ENCODE data around the gene SMOC2.

Gene SMOC2

DNA sequence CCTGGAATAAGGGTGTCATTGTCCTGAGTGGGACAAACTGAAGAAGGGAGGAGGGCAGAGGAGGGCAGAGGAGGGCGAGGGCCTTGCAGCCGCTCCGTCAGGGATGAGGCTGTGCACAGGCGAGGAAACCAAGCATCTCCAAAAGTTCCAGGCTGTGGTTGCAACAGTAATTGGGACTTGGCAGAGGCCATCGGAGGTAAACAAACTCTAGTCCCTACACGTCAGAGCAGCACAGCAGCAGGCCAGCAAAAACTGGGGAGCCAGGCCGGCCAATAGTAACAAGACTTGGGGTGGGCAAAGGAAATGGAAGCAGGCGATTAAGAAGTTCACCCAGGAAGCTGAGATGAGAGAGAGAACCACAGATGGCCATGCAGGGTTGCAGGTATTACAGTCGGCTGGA lies 142.8 kb downstream of the SMOC2 start:
- H3K9ac ChIP-seq (ENCODE audit: low read length in 5 of 5): no peak overlapping the region
- no peak overlapping the region for H3K4me3 ChIP-seq (ENCODE audit: low read depth in 1 of 5, low read length in 5 of 5)
- H3K9me3 ChIP-seq (ENCODE audit: control insufficient read depth in 5 of 5, low read length in 5 of 5): no peaks in the 10 kb centered on the region
- H3K4me1 ChIP-seq (ENCODE audit: control insufficient read depth in 5 of 5, insufficient read depth in 5 of 5, low read length in 5 of 5): no peaks in the 10 kb centered on the region
- H3K27me3 ChIP-seq (ENCODE audit: control insufficient read depth in 5 of 5, insufficient read depth in 4 of 5, low read length in 5 of 5): peaks cover 0 to 9% (median 0%) of the 10 kb centered on the region in 5 donors
- H3K27ac ChIP-seq (ENCODE audit: low read depth, low read length): no peak overlapping the region
- H3K36me3 ChIP-seq (ENCODE audit: control insufficient read depth in 5 of 5, insufficient read depth in 5 of 5, low read length in 5 of 5): no peaks in the 10 kb centered on the region

GRCh38 chr6:168584249-168584648 lies 143.3 kb downstream of the SMOC2 start:
- no peak overlapping the region for H3K9ac ChIP-seq (ENCODE audit: low read length in 5 of 5)
- H3K27me3 ChIP-seq (ENCODE audit: control insufficient read depth in 5 of 5, insufficient read depth in 4 of 5, low read length in 5 of 5): peaks cover 0 to 9% (median 0%) of the 10 kb centered on the region in 5 donors
- no peaks in the 10 kb centered on the region for H3K4me1 ChIP-seq (ENCODE audit: control insufficient read depth in 5 of 5, insufficient read depth in 5 of 5, low read length in 5 of 5)
- H3K36me3 ChIP-seq (ENCODE audit: control insufficient read depth in 5 of 5, insufficient read depth in 5 of 5, low read length in 5 of 5): no peaks in the 10 kb centered on the region
- H3K9me3 ChIP-seq (ENCODE audit: control insufficient read depth in 5 of 5, low read length in 5 of 5): no peaks in the 10 kb centered on the region
- no peak overlapping the region for H3K4me3 ChIP-seq (ENCODE audit: low read depth in 1 of 5, low read length in 5 of 5)
- H3K27ac ChIP-seq (ENCODE audit: low read depth, low read length): no peak overlapping the region

- Histone ChIP-seq H3K4me1 (ENCODE audit: control insufficient read depth in 5 of 5, insufficient read depth in 5 of 5, low read length in 5 of 5) (no peaks in the 10 kb centered on the region), H3K9ac (ENCODE audit: low read length in 5 of 5) (no peak overlapping the region), H3K27ac (ENCODE audit: low read depth, low read length) (no peak overlapping the region), H3K36me3 (ENCODE audit: control insufficient read depth in 5 of 5, insufficient read depth in 5 of 5, low read length in 5 of 5) (no peaks in the 10 kb centered on the region), H3K9me3 (ENCODE audit: control insufficient read depth in 5 of 5, low read length in 5 of 5) (no peaks in the 10 kb centered on the region), H3K27me3 (ENCODE audit: control insufficient read depth in 5 of 5, insufficient read depth in 4 of 5, low read length in 5 of 5) (peaks cover 0 to 9% (median 0%) of the 10 kb centered on the region in 5 donors), H3K4me3 (ENCODE audit: low read depth in 1 of 5, low read length in 5 of 5) (no peak overlapping the region)
Measured at GRCh38 chr6:168584671-168585070, 143.7 kb downstream of the SMOC2 start.

- no peak overlapping the region for H3K9ac ChIP-seq (ENCODE audit: low read length in 5 of 5)
- no peak overlapping the region for H3K27ac ChIP-seq (ENCODE audit: low read depth, low read length)
- no peaks in the 10 kb centered on the region for H3K4me1 ChIP-seq (ENCODE audit: control insufficient read depth in 5 of 5, insufficient read depth in 5 of 5, low read length in 5 of 5)
- no peaks in the 10 kb centered on the region for H3K9me3 ChIP-seq (ENCODE audit: control insufficient read depth in 5 of 5, low read length in 5 of 5)
- peaks cover 0 to 9% (median 0%) of the 10 kb centered on the region in 5 donors for H3K27me3 ChIP-seq (ENCODE audit: control insufficient read depth in 5 of 5, insufficient read depth in 4 of 5, low read length in 5 of 5)
- no peak overlapping the region for H3K4me3 ChIP-seq (ENCODE audit: low read depth in 1 of 5, low read length in 5 of 5)
- H3K36me3 ChIP-seq (ENCODE audit: control insufficient read depth in 5 of 5, insufficient read depth in 5 of 5, low read length in 5 of 5): no peaks in the 10 kb centered on the region
Measured at GRCh38 chr6:168585441-168585840, 144.5 kb downstream of the SMOC2 start.

DNA sequence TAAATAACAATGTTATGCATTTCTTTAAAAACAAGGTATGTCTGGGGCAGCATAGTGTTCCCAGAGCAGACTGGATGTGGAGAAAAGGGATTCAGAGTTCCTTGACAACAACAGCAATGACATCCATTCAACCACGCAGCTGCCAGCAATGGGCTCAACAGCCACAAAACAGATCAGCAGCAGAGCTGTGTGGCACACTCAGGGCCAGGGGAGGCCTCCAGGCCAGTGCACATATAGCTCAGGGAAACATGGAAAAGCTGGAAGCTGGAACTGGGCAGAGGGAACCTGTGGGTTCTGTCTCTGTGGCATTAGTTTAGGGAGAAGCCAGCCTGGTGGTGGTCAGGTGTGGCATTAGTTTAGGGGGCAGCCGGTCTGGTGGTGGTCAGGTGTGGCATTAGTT lies 148.3 kb downstream of the SMOC2 start:
- Histone ChIP-seq H3K4me1 (ENCODE audit: control insufficient read depth in 5 of 5, insufficient read depth in 5 of 5, low read length in 5 of 5) (no peaks in the 10 kb centered on the region), H3K27ac (ENCODE audit: low read depth, low read length) (no peak overlapping the region), H3K9me3 (ENCODE audit: control insufficient read depth in 5 of 5, low read length in 5 of 5) (no peaks in the 10 kb centered on the region), H3K36me3 (ENCODE audit: control insufficient read depth in 5 of 5, insufficient read depth in 5 of 5, low read length in 5 of 5) (no peaks in the 10 kb centered on the region), H3K9ac (ENCODE audit: low read length in 5 of 5) (no peak overlapping the region), H3K27me3 (ENCODE audit: control insufficient read depth in 5 of 5, insufficient read depth in 4 of 5, low read length in 5 of 5) (peaks cover 0 to 3% (median 0%) of the 10 kb centered on the region in 5 donors), H3K4me3 (ENCODE audit: low read depth in 1 of 5, low read length in 5 of 5) (no peak overlapping the region)

DNA sequence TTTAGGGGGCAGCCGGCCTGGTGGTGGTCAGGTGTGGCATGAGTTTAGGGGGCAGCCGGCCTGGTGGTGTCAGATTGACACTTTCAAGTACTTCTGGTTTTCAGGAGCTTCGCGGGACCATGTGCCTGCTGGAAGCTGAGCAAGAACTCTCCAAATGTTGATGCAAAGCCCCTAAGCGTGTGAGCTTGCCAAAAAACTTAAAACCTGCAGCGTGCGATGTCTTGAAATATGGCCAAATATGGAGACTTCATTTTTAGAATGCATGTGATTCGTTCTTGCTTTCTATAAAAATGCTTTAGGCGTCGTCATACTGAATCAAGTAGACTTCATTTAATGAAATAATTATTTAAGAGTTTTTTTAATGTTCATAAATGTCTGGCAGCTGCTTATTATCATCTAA lies 149.4 kb downstream of the SMOC2 start:
- H3K27ac ChIP-seq (ENCODE audit: low read depth, low read length): no peak overlapping the region
- no peak overlapping the region for H3K9ac ChIP-seq (ENCODE audit: low read length in 5 of 5)
- H3K4me3 ChIP-seq (ENCODE audit: low read depth in 1 of 5, low read length in 5 of 5): no peak overlapping the region
- no peaks in the 10 kb centered on the region for H3K4me1 ChIP-seq (ENCODE audit: control insufficient read depth in 5 of 5, insufficient read depth in 5 of 5, low read length in 5 of 5)
- no peaks in the 10 kb centered on the region for H3K9me3 ChIP-seq (ENCODE audit: control insufficient read depth in 5 of 5, low read length in 5 of 5)
- H3K27me3 ChIP-seq (ENCODE audit: control insufficient read depth in 5 of 5, insufficient read depth in 4 of 5, low read length in 5 of 5): peaks cover 0 to 3% (median 0%) of the 10 kb centered on the region in 5 donors
- no peaks in the 10 kb centered on the region for H3K36me3 ChIP-seq (ENCODE audit: control insufficient read depth in 5 of 5, insufficient read depth in 5 of 5, low read length in 5 of 5)

DNA sequence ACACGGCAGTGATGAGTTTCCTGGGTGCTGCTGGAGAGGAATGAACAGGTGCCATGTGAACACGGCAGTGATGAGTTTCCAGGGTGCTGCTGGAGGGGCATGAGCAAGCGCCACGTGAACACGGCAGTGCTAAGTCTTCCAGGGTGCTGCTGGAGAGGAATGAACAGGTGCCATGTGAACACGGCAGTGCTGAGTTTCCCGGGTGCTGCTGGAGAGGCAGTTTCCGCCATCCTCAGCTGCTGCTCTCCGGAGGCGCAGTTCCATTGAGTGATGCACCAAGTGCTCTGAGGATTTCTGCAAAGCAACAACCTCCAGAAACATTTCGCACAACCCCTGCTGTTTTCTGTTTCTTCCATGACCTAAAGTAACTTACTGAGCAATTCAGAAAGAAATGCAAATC lies 155.4 kb downstream of the SMOC2 start:
- Histone ChIP-seq H3K4me3 (ENCODE audit: low read depth in 1 of 5, low read length in 5 of 5) (no peak overlapping the region), H3K27ac (ENCODE audit: low read depth, low read length) (no peak overlapping the region), H3K36me3 (ENCODE audit: control insufficient read depth in 5 of 5, insufficient read depth in 5 of 5, low read length in 5 of 5) (peaks cover 0 to 8% (median 0%) of the 10 kb centered on the region in 5 donors), H3K4me1 (ENCODE audit: control insufficient read depth in 5 of 5, insufficient read depth in 5 of 5, low read length in 5 of 5) (no peaks in the 10 kb centered on the region), H3K9me3 (ENCODE audit: control insufficient read depth in 5 of 5, low read length in 5 of 5) (no peaks in the 10 kb centered on the region), H3K27me3 (ENCODE audit: control insufficient read depth in 5 of 5, insufficient read depth in 4 of 5, low read length in 5 of 5) (peaks cover 0 to 5% (median 3%) of the 10 kb centered on the region in 5 donors), H3K9ac (ENCODE audit: low read length in 5 of 5) (no peak overlapping the region)

DNA sequence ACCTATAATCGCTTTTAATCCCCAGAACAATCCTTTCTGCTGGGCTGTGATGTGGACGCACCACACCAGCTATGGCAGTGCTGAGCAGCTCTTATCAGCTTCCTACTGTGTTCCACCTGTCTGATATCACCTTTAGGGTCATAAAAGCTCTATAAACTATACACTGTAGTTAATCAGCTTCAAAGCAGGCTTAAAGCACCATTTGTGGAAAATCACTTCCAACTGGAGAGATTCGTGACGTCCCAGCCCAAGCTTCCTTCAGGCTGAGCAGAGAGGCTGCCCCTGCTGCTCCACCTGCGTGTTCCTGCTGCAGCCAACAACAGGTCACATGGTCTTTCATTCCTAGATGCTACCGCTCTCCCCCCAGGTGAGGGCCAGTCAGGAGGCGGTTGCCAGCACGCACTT lies 156.5 kb downstream of the SMOC2 start:
- H3K27me3 ChIP-seq (ENCODE audit: control insufficient read depth in 5 of 5, insufficient read depth in 4 of 5, low read length in 5 of 5): peaks cover 0 to 5% (median 3%) of the 10 kb centered on the region in 5 donors
- H3K9ac ChIP-seq (ENCODE audit: low read length in 5 of 5): no peak overlapping the region
- H3K36me3 ChIP-seq (ENCODE audit: control insufficient read depth in 5 of 5, insufficient read depth in 5 of 5, low read length in 5 of 5): peaks cover 0 to 8% (median 0%) of the 10 kb centered on the region in 5 donors
- H3K4me1 ChIP-seq (ENCODE audit: control insufficient read depth in 5 of 5, insufficient read depth in 5 of 5, low read length in 5 of 5): no peaks in the 10 kb centered on the region
- no peaks in the 10 kb centered on the region for H3K9me3 ChIP-seq (ENCODE audit: control insufficient read depth in 5 of 5, low read length in 5 of 5)
- no peak overlapping the region for H3K27ac ChIP-seq (ENCODE audit: low read depth, low read length)
- H3K4me3 ChIP-seq (ENCODE audit: low read depth in 1 of 5, low read length in 5 of 5): no peak overlapping the region

GRCh38 chr6:168598251-168599117 lies 157.5 kb downstream of the SMOC2 start:
- Histone ChIP-seq H3K4me3 (ENCODE audit: low read depth in 1 of 5, low read length in 5 of 5) (no peak overlapping the region), H3K27ac (ENCODE audit: low read depth, low read length) (no peak overlapping the region), H3K9me3 (ENCODE audit: control insufficient read depth in 5 of 5, low read length in 5 of 5) (peaks cover 0 to 3% (median 0%) of the 10 kb centered on the region in 5 donors), H3K4me1 (ENCODE audit: control insufficient read depth in 5 of 5, insufficient read depth in 5 of 5, low read length in 5 of 5) (no peaks in the 10 kb centered on the region), H3K36me3 (ENCODE audit: control insufficient read depth in 5 of 5, insufficient read depth in 5 of 5, low read length in 5 of 5) (peaks cover 0 to 8% (median 0%) of the 10 kb centered on the region in 5 donors), H3K9ac (ENCODE audit: low read length in 5 of 5) (no peak overlapping the region), H3K27me3 (ENCODE audit: control insufficient read depth in 5 of 5, insufficient read depth in 4 of 5, low read length in 5 of 5) (peaks cover 0 to 5% (median 3%) of the 10 kb centered on the region in 5 donors)

DNA sequence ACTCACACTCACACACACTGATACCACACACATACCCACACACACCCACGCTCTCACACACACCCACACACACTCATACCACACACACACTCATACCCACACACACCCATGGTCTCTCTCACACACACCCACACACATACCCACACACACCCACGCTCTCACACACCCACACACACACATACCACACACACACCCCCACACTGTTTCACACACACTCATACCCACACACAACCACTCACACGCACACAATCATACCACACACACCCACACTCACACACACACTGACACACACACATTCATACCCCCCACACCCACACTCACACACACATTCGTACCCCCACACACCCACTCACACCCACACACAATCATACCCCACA lies 158.1 kb downstream of the SMOC2 start:
- H3K27me3 ChIP-seq (ENCODE audit: control insufficient read depth in 5 of 5, insufficient read depth in 4 of 5, low read length in 5 of 5): peaks cover 0 to 5% (median 3%) of the 10 kb centered on the region in 5 donors
- no peak overlapping the region for H3K9ac ChIP-seq (ENCODE audit: low read length in 5 of 5)
- H3K4me1 ChIP-seq (ENCODE audit: control insufficient read depth in 5 of 5, insufficient read depth in 5 of 5, low read length in 5 of 5): no peaks in the 10 kb centered on the region
- peaks cover 0 to 6% (median 2%) of the 10 kb centered on the region in 5 donors for H3K9me3 ChIP-seq (ENCODE audit: control insufficient read depth in 5 of 5, low read length in 5 of 5)
- H3K4me3 ChIP-seq (ENCODE audit: low read depth in 1 of 5, low read length in 5 of 5): no peak overlapping the region
- H3K27ac ChIP-seq (ENCODE audit: low read depth, low read length): no peak overlapping the region
- peaks cover 0 to 8% (median 0%) of the 10 kb centered on the region in 5 donors for H3K36me3 ChIP-seq (ENCODE audit: control insufficient read depth in 5 of 5, insufficient read depth in 5 of 5, low read length in 5 of 5)
